ENCODE data around the gene KLF9.

KLF9 gene

GRCh38 chr9:70389188-70389587, 25.3 kb downstream of the KLF9 start:
- no CpG with 5 or more reads among the region's 3 CpGs for WGBS (ENCODE audit: extremely low coverage, insufficient coverage, insufficient read length)
- DNase-seq, result no peak
- H3K4ac ChIP-seq (ENCODE audit: low read depth, low read length), result no peak overlapping the region
- H3K18ac ChIP-seq (ENCODE audit: low read length), result no peak overlapping the region
- no peak overlapping the region for H3K4me3 ChIP-seq (ENCODE audit: low read depth, low read length)
- H3K27ac ChIP-seq (ENCODE audit: low read depth, low read length), result no peak overlapping the region
- H3K9me3 ChIP-seq (ENCODE audit: insufficient read depth, low read depth, low read length), result no peaks in the 10 kb centered on the region
- no peak overlapping the region for H2AFZ ChIP-seq (ENCODE audit: insufficient read depth, low read length, poor library complexity)
- no peaks in the 10 kb centered on the region for H3K79me2 ChIP-seq (ENCODE audit: control insufficient read depth, insufficient read depth, low read length, poor library complexity)
- no peak overlapping the region for H2BK120ac ChIP-seq (ENCODE audit: insufficient read depth, low read length, poor library complexity)
- no peaks in the 10 kb centered on the region for H3K36me3 ChIP-seq (ENCODE audit: control insufficient read depth in 1 of 2, insufficient read depth in 2 of 2, low read length in 2 of 2)
- no peaks in the 10 kb centered on the region for H3K4me1 ChIP-seq (ENCODE audit: control insufficient read depth in 1 of 2, insufficient read depth in 2 of 2, low read length in 2 of 2)
- H3K79me1 ChIP-seq (ENCODE audit: low read length), result no peaks in the 10 kb centered on the region
- H3K27me3 ChIP-seq (ENCODE audit: insufficient read depth, low read length), result no peaks in the 10 kb centered on the region
- H4K8ac ChIP-seq (ENCODE audit: low read depth, low read length), result no peak overlapping the region
- no peak overlapping the region for H4K91ac ChIP-seq (ENCODE audit: low read depth, low read length)
- peak overlapping the region; percentile 5 for H3K23ac ChIP-seq (ENCODE audit: low read length)
- no peak overlapping the region for H3K14ac ChIP-seq (ENCODE audit: low read length)
- no peak overlapping the region for H2BK12ac ChIP-seq (ENCODE audit: low read length)
- H2BK5ac ChIP-seq (ENCODE audit: low read depth, low read length, poor library complexity), result no peak overlapping the region
- no peak overlapping the region for H3K9ac ChIP-seq (ENCODE audit: low read length)
- H3K4me2 ChIP-seq (ENCODE audit: low read length), result no peak overlapping the region
- H4K12ac ChIP-seq (ENCODE audit: low read depth, low read length), result no peak overlapping the region
- no peak overlapping the region for H2AK5ac ChIP-seq (ENCODE audit: low read length)

GRCh38 chr9:70387663-70388062, 26.8 kb downstream of the KLF9 start:
- H2BK12ac ChIP-seq (ENCODE audit: low read length), result no peak overlapping the region
- WGBS (ENCODE audit: extremely low coverage, insufficient coverage, insufficient read length), result no CpG with 5 or more reads among the region's 23 CpGs
- H3K18ac ChIP-seq (ENCODE audit: low read length), result no peak overlapping the region
- DNase-seq, result no peak
- no peak overlapping the region for H4K8ac ChIP-seq (ENCODE audit: low read depth, low read length)
- no peak overlapping the region for H4K12ac ChIP-seq (ENCODE audit: low read depth, low read length)
- H3K79me2 ChIP-seq (ENCODE audit: control insufficient read depth, insufficient read depth, low read length, poor library complexity), result no peaks in the 10 kb centered on the region
- no peaks in the 10 kb centered on the region for H3K36me3 ChIP-seq (ENCODE audit: control insufficient read depth in 1 of 2, insufficient read depth in 2 of 2, low read length in 2 of 2)
- H3K27me3 ChIP-seq (ENCODE audit: insufficient read depth, low read length), result no peaks in the 10 kb centered on the region
- no peaks in the 10 kb centered on the region for H3K79me1 ChIP-seq (ENCODE audit: low read length)
- no peak overlapping the region for H3K4ac ChIP-seq (ENCODE audit: low read depth, low read length)
- no peak overlapping the region for H4K91ac ChIP-seq (ENCODE audit: low read depth, low read length)
- no peak overlapping the region for H3K4me3 ChIP-seq (ENCODE audit: low read depth, low read length)
- no peaks in the 10 kb centered on the region for H3K9me3 ChIP-seq (ENCODE audit: insufficient read depth, low read depth, low read length)
- no peak overlapping the region for H2AK5ac ChIP-seq (ENCODE audit: low read length)
- H2AFZ ChIP-seq (ENCODE audit: insufficient read depth, low read length, poor library complexity), result no peak overlapping the region
- H3K4me1 ChIP-seq (ENCODE audit: control insufficient read depth in 1 of 2, insufficient read depth in 2 of 2, low read length in 2 of 2), result no peaks in the 10 kb centered on the region
- H3K9ac ChIP-seq (ENCODE audit: low read length), result no peak overlapping the region
- H3K4me2 ChIP-seq (ENCODE audit: low read length), result no peak overlapping the region
- H2BK120ac ChIP-seq (ENCODE audit: insufficient read depth, low read length, poor library complexity), result no peak overlapping the region
- H3K14ac ChIP-seq (ENCODE audit: low read length), result no peak overlapping the region
- no peak overlapping the region for H3K27ac ChIP-seq (ENCODE audit: low read depth, low read length)
- no peak overlapping the region for H3K23ac ChIP-seq (ENCODE audit: low read length)
- H2BK5ac ChIP-seq (ENCODE audit: low read depth, low read length, poor library complexity), result no peak overlapping the region

- Histone ChIP-seq H3K79me2 (ENCODE audit: control insufficient read depth, insufficient read depth, low read length, poor library complexity) (no peaks in the 10 kb centered on the region), H2BK5ac (ENCODE audit: low read depth, low read length, poor library complexity) (no peak overlapping the region), H3K9ac (ENCODE audit: low read length) (no peak overlapping the region), H3K36me3 (ENCODE audit: control insufficient read depth in 1 of 2, insufficient read depth in 2 of 2, low read length in 2 of 2) (no peaks in the 10 kb centered on the region), H3K27ac (ENCODE audit: low read depth, low read length) (no peak overlapping the region), H3K27me3 (ENCODE audit: insufficient read depth, low read length) (no peaks in the 10 kb centered on the region), H2AK5ac (ENCODE audit: low read length) (no peak overlapping the region), H4K12ac (ENCODE audit: low read depth, low read length) (no peak overlapping the region), H2AFZ (ENCODE audit: insufficient read depth, low read length, poor library complexity) (no peak overlapping the region), H3K4me3 (ENCODE audit: low read depth, low read length) (no peak overlapping the region), H3K79me1 (ENCODE audit: low read length) (no peaks in the 10 kb centered on the region), H2BK12ac (ENCODE audit: low read length) (no peak overlapping the region), H3K23ac (ENCODE audit: low read length) (no peak overlapping the region), H3K4ac (ENCODE audit: low read depth, low read length) (no peak overlapping the region), H3K4me1 (ENCODE audit: control insufficient read depth in 1 of 2, insufficient read depth in 2 of 2, low read length in 2 of 2) (no peaks in the 10 kb centered on the region), H2BK120ac (ENCODE audit: insufficient read depth, low read length, poor library complexity) (no peak overlapping the region), H4K8ac (ENCODE audit: low read depth, low read length) (no peak overlapping the region), H4K91ac (ENCODE audit: low read depth, low read length) (no peak overlapping the region), H3K14ac (ENCODE audit: low read length) (no peak overlapping the region), H3K9me3 (ENCODE audit: insufficient read depth, low read depth, low read length) (no peaks in the 10 kb centered on the region), H3K4me2 (ENCODE audit: low read length) (no peak overlapping the region), H3K18ac (ENCODE audit: low read length) (no peak overlapping the region)
- DNase-seq, result no peak
- WGBS (ENCODE audit: extremely low coverage, insufficient coverage, insufficient read length), result no CpG with 5 or more reads among the region's 3 CpGs
Observed at GRCh38 chr9:70385426-70385825, 29.0 kb downstream of the KLF9 start.

GRCh38 chr9:70382709-70383605, 31.5 kb downstream of the KLF9 start:
- no peak overlapping the region for H4K12ac ChIP-seq (ENCODE audit: low read depth, low read length)
- H2BK12ac ChIP-seq (ENCODE audit: low read length), result no peak overlapping the region
- no peaks in the 10 kb centered on the region for H3K9me3 ChIP-seq (ENCODE audit: insufficient read depth, low read depth, low read length)
- no peak overlapping the region for H3K9ac ChIP-seq (ENCODE audit: low read length)
- no CpG with 5 or more reads among the region's 9 CpGs for WGBS (ENCODE audit: extremely low coverage, insufficient coverage, insufficient read length)
- no peak overlapping the region for H2BK120ac ChIP-seq (ENCODE audit: insufficient read depth, low read length, poor library complexity)
- H3K79me2 ChIP-seq (ENCODE audit: control insufficient read depth, insufficient read depth, low read length, poor library complexity), result no peaks in the 10 kb centered on the region
- no peaks in the 10 kb centered on the region for H3K4me1 ChIP-seq (ENCODE audit: control insufficient read depth in 1 of 2, insufficient read depth in 2 of 2, low read length in 2 of 2)
- peak overlapping the region; percentile 27 for H3K23ac ChIP-seq (ENCODE audit: low read length)
- no peak overlapping the region for H2BK5ac ChIP-seq (ENCODE audit: low read depth, low read length, poor library complexity)
- H3K4me2 ChIP-seq (ENCODE audit: low read length), result no peak overlapping the region
- no peak overlapping the region for H2AK5ac ChIP-seq (ENCODE audit: low read length)
- H3K18ac ChIP-seq (ENCODE audit: low read length), result no peak overlapping the region
- H4K91ac ChIP-seq (ENCODE audit: low read depth, low read length), result no peak overlapping the region
- no peak overlapping the region for H3K27ac ChIP-seq (ENCODE audit: low read depth, low read length)
- H3K79me1 ChIP-seq (ENCODE audit: low read length), result no peaks in the 10 kb centered on the region
- no peak overlapping the region for H2AFZ ChIP-seq (ENCODE audit: insufficient read depth, low read length, poor library complexity)
- H3K4me3 ChIP-seq (ENCODE audit: low read depth, low read length), result no peak overlapping the region
- no peak overlapping the region for H4K8ac ChIP-seq (ENCODE audit: low read depth, low read length)
- H3K36me3 ChIP-seq (ENCODE audit: control insufficient read depth in 1 of 2, insufficient read depth in 2 of 2, low read length in 2 of 2), result no peaks in the 10 kb centered on the region
- H3K14ac ChIP-seq (ENCODE audit: low read length), result no peak overlapping the region
- H3K27me3 ChIP-seq (ENCODE audit: insufficient read depth, low read length), result no peaks in the 10 kb centered on the region
- H3K4ac ChIP-seq (ENCODE audit: low read depth, low read length), result no peak overlapping the region
- DNase-seq, result no peak
